K562 (cell line): ENCODE results near the gene AIFM1. TPM values are rescaled to one million over a fixed set of nuclear protein-coding genes. Genes with fewer than 3 reads are reported as not detected.
A peak's percentile ranks its signal among the peaks of the same experiment; 100 is the strongest.

Experiments
- CTCFL ChIP-seq: IDR thresholded peaks from 2 replicates; pipeline ENCODE4 v1.6.1; 2011; ENCODE audit warnings: borderline replicate concordance, low read depth, mild to moderate bottlenecking, moderate library complexity, low read length; ENCODE audit not compliant: insufficient read depth, poor library complexity, severe bottlenecking
- GATA2 ChIP-seq: sonication (generic); formaldehyde crosslinking; IDR thresholded peaks from 2 replicates; pipeline ENCODE4 v1.4.0; 2020; ENCODE audit warnings: mild to moderate bottlenecking, missing genetic modification reagents
- KAT8 ChIP-seq: fragments of 450-650 bp; IDR thresholded peaks from 2 replicates; pipeline ENCODE4 v1.6.1; 2016; ENCODE audit warnings: low read depth, mild to moderate bottlenecking
- NFE2 ChIP-seq: IDR thresholded peaks from 2 replicates; pipeline ENCODE4 v1.6.1; 2014; ENCODE audit warnings: antibody characterized with exemption, low read depth
- PTTG1 ChIP-seq: fragments of 450-650 bp; IDR thresholded peaks from 2 replicates; pipeline ENCODE4 v1.6.1; 2016; ENCODE audit warnings: low read depth, mild to moderate bottlenecking, missing genetic modification characterization, missing compliant biosample characterization
- RBBP5 ChIP-seq: fragments of 200-600 bp; sonication (generic); IDR thresholded peaks from 2 replicates; pipeline ENCODE4 v1.6.1; 2012; ENCODE audit warnings: borderline replicate concordance, mild to moderate bottlenecking, low read length, control low read depth, inconsistent platforms; ENCODE audit not compliant: insufficient read depth, poor library complexity, severe bottlenecking
- ZC3H11A ChIP-seq: IDR thresholded peaks from 2 replicates; pipeline ENCODE4 v1.6.1; 2012; ENCODE audit warnings: low read depth, low read length, improper control_type of control experiment
- ZNF584 ChIP-seq: fragments of 200-800 bp; sonication (Bioruptor generic); IDR thresholded peaks from 2 replicates; pipeline ENCODE4 v1.6.1; 2016; ENCODE audit warnings: low read depth, mild to moderate bottlenecking, missing genetic modification characterization, missing compliant biosample characterization
- polyA plus RNA-seq, 8 experiments: library from polyadenylated mRNA; depleted of rRNA in 4 of 8; stranded (reverse) in 5 of 8; unstranded in 3 of 8; fragments of >200 nt; fragmentation: Nextera tagmentation in 2 of 8; fragmentation: Illumina TruSeq in 1 of 8; extraction: Ambion mirVana in 2 of 8; extraction: Trizol in 1 of 8; gene quantifications; 2 replicates each; pipeline versions ENCODE4 v1.2.1 to v1.2.3, GENCODE V29; 2011 to 2014; ENCODE audit warnings: inconsistent platforms in 1 of 8, missing spikeins in 1 of 8
- total RNA-seq, 7 experiments: library from RNA; depleted of rRNA in 6 of 7; stranded (reverse); fragments of >200 nt in 6 of 7; fragmentation: Illumina TruSeq in 2 of 7; extraction: Trizol in 2 of 7; gene quantifications; 2 replicates each; pipeline versions ENCODE4 v1.2.1 to v1.2.3, GENCODE V29; 2011 to 2021; ENCODE audit warnings: low replicate concordance in 1 of 7
- TF ChIP-seq, protein P1 (sequence below): fragments of 450-650 bp; formaldehyde crosslinking; conservative IDR thresholded peaks from 2 replicates; pipeline ENCODE4 v1.4.0; 2022; ENCODE audit warnings: mild to moderate bottlenecking, missing genetic modification characterization
- TF ChIP-seq, protein P2 (sequence below): fragments of 450-650 bp; IDR thresholded peaks from 2 replicates; pipeline ENCODE4 v1.6.1; 2014; ENCODE audit warnings: low read depth, mild to moderate bottlenecking, moderate library complexity, borderline replicate concordance
- TF ChIP-seq, protein P3 (sequence below): fragments of 250-450 bp; sonication (Bioruptor Pico); IDR thresholded peaks from 2 replicates; pipeline ENCODE4 v1.5.0; 2021

Gene AIFM1
- total and polyA plus RNA-seq, 9 of the 15 experiments (the other 6 are each of a cell fraction or from before 2014, with no cell fraction given), result 51.0 to 117 (median 91.2) TPM

DNA sequence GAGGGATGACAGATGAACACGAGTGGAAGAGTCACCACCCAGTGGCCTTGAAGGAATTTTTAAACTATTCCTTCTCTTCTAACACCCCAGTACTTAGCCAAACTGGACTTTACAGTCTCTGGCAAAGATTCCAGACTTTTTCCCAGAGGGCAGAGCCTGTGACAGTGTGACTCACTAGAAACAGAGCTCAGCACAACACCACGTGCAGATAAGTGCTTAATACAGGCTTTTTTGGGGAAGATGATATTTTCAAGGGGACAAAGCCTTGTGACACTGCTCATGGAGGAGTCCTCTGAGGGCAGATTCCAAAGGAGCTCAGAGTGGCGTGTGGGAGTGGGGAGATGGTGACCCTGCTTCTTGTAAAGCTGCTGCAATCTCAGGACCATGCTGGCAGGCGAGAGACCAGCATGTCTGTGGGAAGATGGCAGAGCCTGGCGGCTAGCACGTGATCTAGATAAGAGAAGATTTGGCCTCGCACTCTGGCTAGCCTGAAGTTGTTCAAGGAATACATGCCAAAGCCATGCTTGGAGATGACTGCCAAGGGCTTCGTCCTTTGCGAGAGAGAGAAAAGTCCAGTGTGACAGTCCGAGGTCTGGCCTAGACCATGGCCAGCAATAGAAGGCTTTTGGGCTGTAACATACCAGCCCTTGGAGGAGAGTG, 8.5 kb upstream of the AIFM1 start (continued):
- no peak for TF ChIP-seq CTCFL
- TF ChIP-seq, protein P1, sequence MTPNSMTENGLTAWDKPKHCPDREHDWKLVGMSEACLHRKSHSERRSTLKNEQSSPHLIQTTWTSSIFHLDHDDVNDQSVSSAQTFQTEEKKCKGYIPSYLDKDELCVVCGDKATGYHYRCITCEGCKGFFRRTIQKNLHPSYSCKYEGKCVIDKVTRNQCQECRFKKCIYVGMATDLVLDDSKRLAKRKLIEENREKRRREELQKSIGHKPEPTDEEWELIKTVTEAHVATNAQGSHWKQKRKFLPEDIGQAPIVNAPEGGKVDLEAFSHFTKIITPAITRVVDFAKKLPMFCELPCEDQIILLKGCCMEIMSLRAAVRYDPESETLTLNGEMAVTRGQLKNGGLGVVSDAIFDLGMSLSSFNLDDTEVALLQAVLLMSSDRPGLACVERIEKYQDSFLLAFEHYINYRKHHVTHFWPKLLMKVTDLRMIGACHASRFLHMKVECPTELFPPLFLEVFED (CRISPR knock-in tag), result no peak
- 0 out of 2 replicates have a peak, but pooled peaks have one; percentile 20 for TF ChIP-seq PTTG1 (tag)
- TF ChIP-seq, protein P2, sequence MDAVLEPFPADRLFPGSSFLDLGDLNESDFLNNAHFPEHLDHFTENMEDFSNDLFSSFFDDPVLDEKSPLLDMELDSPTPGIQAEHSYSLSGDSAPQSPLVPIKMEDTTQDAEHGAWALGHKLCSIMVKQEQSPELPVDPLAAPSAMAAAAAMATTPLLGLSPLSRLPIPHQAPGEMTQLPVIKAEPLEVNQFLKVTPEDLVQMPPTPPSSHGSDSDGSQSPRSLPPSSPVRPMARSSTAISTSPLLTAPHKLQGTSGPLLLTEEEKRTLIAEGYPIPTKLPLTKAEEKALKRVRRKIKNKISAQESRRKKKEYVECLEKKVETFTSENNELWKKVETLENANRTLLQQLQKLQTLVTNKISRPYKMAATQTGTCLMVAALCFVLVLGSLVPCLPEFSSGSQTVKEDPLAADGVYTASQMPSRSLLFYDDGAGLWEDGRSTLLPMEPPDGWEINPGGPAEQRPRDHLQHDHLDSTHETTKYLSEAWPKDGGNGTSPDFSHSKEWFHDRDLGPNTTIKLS, result no peak
- no peak for TF ChIP-seq ZC3H11A
- TF ChIP-seq, protein P3, sequence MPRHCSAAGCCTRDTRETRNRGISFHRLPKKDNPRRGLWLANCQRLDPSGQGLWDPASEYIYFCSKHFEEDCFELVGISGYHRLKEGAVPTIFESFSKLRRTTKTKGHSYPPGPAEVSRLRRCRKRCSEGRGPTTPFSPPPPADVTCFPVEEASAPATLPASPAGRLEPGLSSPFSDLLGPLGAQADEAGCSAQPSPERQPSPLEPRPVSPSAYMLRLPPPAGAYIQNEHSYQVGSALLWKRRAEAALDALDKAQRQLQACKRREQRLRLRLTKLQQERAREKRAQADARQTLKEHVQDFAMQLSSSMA (CRISPR knock-in tag), result no peak
- TF ChIP-seq RBBP5, result peak; percentile 36
- TF ChIP-seq KAT8, result no peak
- TF ChIP-seq ZNF584 (CRISPR knock-in tag), result peak; percentile 80; the same call in 1 of the 2 replicates
- TF ChIP-seq GATA2, result no peak
- TF ChIP-seq NFE2, result no peak
